ENCODE measurements around the gene SETD5.

- TF ChIP-seq CTCF (IDR thresholded peaks at IDR 0.05) (no peak), EZH2 (IDR thresholded peaks at IDR 0.05) (no peak), EZH2phosphoT487 (IDR thresholded peaks at IDR 0.05) (no peak)
Measured at GRCh38 chr3:9377981-9378380, 19.4 kb upstream of the SETD5 start.

Data from neural progenitor cell (in vitro differentiated cells).